Measurements from ENCODE around the gene RNH1.

DNA sequence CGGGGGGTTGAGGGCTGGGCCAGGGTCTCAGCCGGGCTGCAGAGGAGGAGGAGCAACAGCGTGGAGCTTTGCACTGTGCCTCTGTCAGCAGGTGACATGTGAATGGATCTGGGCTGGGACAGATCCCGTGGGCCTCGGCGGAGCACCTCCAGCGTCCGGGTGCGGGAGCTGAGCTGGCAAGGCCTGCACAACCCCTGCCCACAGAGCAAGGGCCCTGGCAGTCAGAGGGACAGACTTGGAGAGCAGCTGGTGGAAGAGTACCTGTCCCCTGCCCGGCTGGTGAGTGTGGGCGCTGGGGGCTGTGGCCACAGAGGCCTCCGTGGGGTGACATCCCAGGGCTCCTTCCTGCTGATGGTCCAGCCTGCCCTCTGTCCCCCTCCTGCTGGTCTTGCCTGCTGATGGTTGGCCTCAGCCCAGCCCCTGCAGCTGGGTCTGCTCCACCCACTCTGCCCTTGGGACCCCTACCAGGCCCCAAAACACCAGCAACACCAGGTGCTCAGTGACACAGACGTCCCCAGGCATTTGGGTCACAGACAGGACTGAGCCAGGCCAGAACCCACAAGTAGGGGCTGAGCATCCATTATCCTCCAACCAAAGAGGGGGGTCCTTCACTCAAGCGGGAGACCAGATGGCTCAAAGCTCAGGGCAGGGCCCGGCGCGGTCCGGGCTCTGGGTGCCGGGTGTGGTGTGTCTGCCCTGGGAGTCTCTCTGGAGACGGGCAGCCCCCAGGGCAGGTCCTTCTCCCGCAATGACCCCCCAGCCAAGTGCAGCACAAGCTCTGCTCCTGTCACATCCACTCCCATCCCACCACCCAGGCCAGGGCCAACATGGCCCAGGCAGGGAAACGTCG is 33.8 kb upstream of the RNH1 start:
- TF ChIP-seq, protein P1, sequence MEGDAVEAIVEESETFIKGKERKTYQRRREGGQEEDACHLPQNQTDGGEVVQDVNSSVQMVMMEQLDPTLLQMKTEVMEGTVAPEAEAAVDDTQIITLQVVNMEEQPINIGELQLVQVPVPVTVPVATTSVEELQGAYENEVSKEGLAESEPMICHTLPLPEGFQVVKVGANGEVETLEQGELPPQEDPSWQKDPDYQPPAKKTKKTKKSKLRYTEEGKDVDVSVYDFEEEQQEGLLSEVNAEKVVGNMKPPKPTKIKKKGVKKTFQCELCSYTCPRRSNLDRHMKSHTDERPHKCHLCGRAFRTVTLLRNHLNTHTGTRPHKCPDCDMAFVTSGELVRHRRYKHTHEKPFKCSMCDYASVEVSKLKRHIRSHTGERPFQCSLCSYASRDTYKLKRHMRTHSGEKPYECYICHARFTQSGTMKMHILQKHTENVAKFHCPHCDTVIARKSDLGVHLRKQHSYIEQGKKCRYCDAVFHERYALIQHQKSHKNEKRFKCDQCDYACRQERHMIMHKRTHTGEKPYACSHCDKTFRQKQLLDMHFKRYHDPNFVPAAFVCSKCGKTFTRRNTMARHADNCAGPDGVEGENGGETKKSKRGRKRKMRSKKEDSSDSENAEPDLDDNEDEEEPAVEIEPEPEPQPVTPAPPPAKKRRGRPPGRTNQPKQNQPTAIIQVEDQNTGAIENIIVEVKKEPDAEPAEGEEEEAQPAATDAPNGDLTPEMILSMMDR (conservative IDR thresholded peaks at IDR 0.05 in 1 of 2, IDR thresholded peaks at IDR 0.05 in 1 of 2; ENCODE audit: extremely low read depth in 1 of 2, insufficient read depth in 1 of 2, low read depth in 1 of 2, low read length in 2 of 2): no peak
- TF ChIP-seq EZH2 (IDR thresholded peaks at IDR 0.05; ENCODE audit: borderline replicate concordance, low read length): no peak
